ENCODE measurements around the gene CAAP1.
"Not testable (repeated sequence)": the region's sequence is repeated elsewhere in the genome, so short reads cannot be mapped to it uniquely, and the experiment has no call there.

Gene CAAP1

GRCh38 chr9:26833792-26834191, 58.8 kb downstream of the CAAP1 start:
- no peak for DNase-seq (ENCODE audit: low spot score)

DNA sequence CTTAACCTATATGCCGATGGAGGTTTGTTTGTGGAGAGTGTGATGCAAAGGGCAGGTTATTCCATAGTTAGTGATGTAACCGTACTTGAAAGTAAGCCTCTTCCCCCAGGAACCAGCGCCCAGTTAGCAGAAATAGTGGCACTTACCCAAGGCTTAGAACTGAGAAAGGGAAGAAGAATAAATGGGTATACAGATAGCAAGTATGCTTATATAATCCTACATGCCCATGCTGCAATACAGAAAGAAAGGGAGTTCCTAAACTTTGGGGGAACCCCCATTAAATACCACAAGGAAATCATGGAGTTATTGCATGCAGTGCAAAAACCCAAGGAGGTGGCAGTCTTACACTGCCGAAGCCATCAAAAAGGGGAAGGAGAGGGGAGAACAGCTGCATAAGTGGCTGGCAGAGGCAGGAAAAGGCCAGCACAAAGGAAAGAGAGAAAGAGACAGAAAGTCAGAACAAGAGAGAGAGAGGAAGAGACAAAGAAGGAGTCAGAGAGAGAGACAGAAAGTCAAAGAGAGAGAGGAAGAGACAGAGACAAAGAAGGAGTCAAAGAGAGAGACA, 64.1 kb downstream of the CAAP1 start:
- DNase-seq (ENCODE audit: low spot score), result not testable (repeated sequence)

- no peak for DNase-seq (ENCODE audit: low spot score)
Measured at GRCh38 chr9:26814799-26815198, 77.8 kb downstream of the CAAP1 start.

DNA sequence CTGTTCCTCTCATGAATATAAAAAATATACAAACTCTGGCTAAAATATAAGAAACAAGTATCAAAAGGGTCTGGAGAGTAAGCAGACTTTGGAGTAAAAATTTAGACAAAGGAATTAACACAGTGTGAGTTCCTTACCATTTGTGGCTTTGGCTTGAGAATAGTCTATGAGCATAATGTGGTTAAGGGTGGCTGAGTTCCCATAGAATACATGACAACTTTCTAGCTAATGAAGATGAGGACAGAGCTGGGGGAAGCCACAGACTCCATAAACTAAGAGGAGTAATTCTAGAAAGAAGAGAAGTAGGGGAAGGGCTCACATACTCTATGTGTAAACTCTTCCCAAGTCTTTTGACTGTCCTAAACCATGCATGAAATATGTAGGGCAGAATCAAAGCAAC, 79.4 kb downstream of the CAAP1 start:
- DNase-seq (ENCODE audit: low spot score), result no peak

- no peak for DNase-seq (ENCODE audit: low spot score)
Measured at GRCh38 chr9:26812217-26812616, 80.4 kb downstream of the CAAP1 start.

DNA sequence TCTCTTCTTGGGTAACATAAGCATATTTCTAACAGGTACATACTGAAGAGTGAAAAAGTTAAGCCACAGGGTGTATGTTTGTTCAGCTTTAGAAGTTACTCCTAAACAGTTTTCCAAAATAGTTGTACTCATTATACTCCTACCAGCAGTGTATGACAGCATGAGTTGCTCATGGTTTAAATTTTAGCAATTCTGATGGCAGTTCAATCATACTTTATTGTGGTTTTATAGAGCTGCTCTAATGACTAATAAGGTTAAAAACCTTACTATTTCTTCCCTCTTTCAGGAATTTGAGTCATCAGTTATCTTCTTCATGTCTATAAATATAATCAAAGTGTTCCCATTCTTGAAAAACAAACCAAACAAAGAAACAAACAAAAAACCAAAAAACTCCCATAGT, 81.5 kb downstream of the CAAP1 start:
- no peak for DNase-seq (ENCODE audit: low spot score)

GRCh38 chr9:26809795-26810194, 82.8 kb downstream of the CAAP1 start:
- DNase-seq (ENCODE audit: low spot score), result no peak

GRCh38 chr9:26807161-26807560, 85.4 kb downstream of the CAAP1 start:
- no peak for DNase-seq (ENCODE audit: low spot score)

DNA sequence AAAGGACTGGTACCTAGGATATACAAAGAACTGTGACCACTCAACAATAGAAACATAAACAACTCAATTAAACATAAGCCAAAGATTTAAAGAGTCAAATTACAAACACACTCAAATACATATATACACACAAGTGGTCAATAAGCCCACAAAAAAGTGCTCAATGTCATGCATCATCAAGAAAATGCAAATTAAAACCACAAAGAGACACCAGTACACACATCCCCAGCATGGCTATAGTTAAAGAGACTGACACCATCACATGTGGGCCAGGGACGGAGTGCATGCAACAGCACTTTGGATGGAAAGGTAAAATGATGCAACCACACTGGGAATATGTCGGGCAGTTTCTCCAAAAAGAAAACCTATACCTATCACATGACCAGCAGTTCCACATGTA, 89.7 kb downstream of the CAAP1 start:
- DNase-seq (ENCODE audit: low spot score), result no peak

DNA sequence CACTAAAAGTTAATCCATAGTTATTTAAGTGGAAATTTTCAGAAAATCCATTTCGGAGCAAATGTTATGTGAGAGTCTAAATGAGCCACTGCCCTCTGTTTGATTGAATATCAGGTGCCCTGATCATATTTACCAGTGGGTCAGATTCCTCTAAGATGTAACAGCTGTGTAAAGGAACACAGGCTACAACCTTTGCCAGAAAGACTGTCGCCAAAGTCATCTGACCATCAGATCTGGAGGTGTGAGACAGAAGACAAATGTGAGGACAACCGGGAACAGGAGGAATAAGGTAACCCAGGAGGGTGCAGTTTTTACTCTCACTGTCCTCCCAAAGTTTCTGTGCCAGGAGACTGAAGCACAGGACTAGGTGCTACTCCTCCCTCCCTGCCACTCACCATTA, 90.8 kb downstream of the CAAP1 start:
- no peak for DNase-seq (ENCODE audit: low spot score)

- no peak for DNase-seq (ENCODE audit: low spot score)
Measured at GRCh38 chr9:26800322-26800721, 92.3 kb downstream of the CAAP1 start.

- DNase-seq (ENCODE audit: low spot score), result no peak
Measured at GRCh38 chr9:26791274-26791673, 101.3 kb downstream of the CAAP1 start.
